ENCODE measurements around the gene POLR2L. TPM values are rescaled to one million over a fixed set of nuclear protein-coding genes. Genes with fewer than 3 reads are reported as not detected.

The POLR2L gene
- total RNA-seq: 10 to 100 TPM; 26.8 to 89.3 (median 62.7) TPM
- 10 to 100 TPM in 1 of 2 donors, 1 to 10 TPM in 1; 4.9 to 67.3 TPM for polyA plus RNA-seq
- long read RNA-seq, donor 1, transcript POLR2L-201 (2 exons, 892 nt): major isoform, 13 of 17 reads
- long read RNA-seq, donor 1, partial matches to known transcripts: 0 of 17 reads
- long read RNA-seq, donor 1, other reads (novel, unspliced or antisense): 4 of 17 reads
- long read RNA-seq, donor 2, transcript POLR2L-201 (2 exons, 892 nt): major isoform, 146 of 285 reads
- long read RNA-seq, donor 2, partial matches to known transcripts: 79 of 285 reads
- long read RNA-seq, donor 2, other reads (novel, unspliced or antisense): 60 of 285 reads
- long read RNA-seq, donor 3, transcript POLR2L-201 (2 exons, 892 nt): major isoform, 112 of 118 reads
- long read RNA-seq, donor 3, partial matches to known transcripts: 6 of 118 reads
- long read RNA-seq, donor 3, other reads (novel, unspliced or antisense): 0 of 118 reads

- Histone ChIP-seq H3K27ac (peak within 1 kb of the TSS; percentile 74 to 92), H3K27me3 (no peaks in the 10 kb centered on the region), H3K9me3 (no peaks in the 10 kb centered on the region), H3K36me3 (no peaks in the 10 kb centered on the region), H3K4me3 (peak within 1 kb of the TSS; percentile 49), H3K4me1 (ENCODE audit: insufficient read depth) (peaks cover 24% of the 10 kb centered on the region)
- 1% methylated on average over 33 to 87 of the region's 87 CpGs for WGBS, 3 donors
- peak; percentile 80 for TF ChIP-seq POLR2A (IDR thresholded peaks at IDR 0.05)
- TF ChIP-seq CTCF (IDR thresholded peaks at IDR 0.05): peak in 2 of 3 donors; percentile 55 to 68
- TF ChIP-seq EP300 (IDR thresholded peaks at IDR 0.05): no peak
- DNase-seq: peak; percentile 87 to 93 (median 91)
- intact Hi-C loops (cut with DNase I): loop anchor here in 1 of 4 donors (5.0 to 10.0 kb wide), 2 partner anchors 35 to 622 kb away; partner anchors contain the start of genes PIDD1 and RPLP2
Measured at GRCh38 chr11:842370-843002, at the start of gene POLR2L, which contains the start of gene TSPAN4. TSS of gene POLR2L (minus strand) at chr11:842529. CDS start at chr11:842508, 21 bp downstream. TSS of gene TSPAN4 (plus strand) at chr11:842852. CDS start at chr11:850305, 7,453 bp downstream.

- Histone ChIP-seq H3K36me3 (no peaks in the 10 kb centered on the region), H3K9me3 (no peaks in the 10 kb centered on the region), H3K27ac (no peak overlapping the region), H3K27me3 (no peaks in the 10 kb centered on the region), H3K4me1 (ENCODE audit: insufficient read depth) (no peaks in the 10 kb centered on the region), H3K4me3 (no peak overlapping the region)
- TF ChIP-seq POLR2A (IDR thresholded peaks at IDR 0.05) (no peak), EP300 (IDR thresholded peaks at IDR 0.05) (no peak), CTCF (IDR thresholded peaks at IDR 0.05) (no peak)
- intact Hi-C loops (cut with DNase I): no loop called here
- WGBS, 3 donors: 71 to 75% (median 71%) methylated on average over 26 to 27 of the region's 27 CpGs
- no peak for DNase-seq
Measured at GRCh38 chr11:890794-891540, 48.6 kb upstream of the POLR2L start.

- DNase-seq: no peak
- Histone ChIP-seq H3K4me1 (ENCODE audit: insufficient read depth) (no peaks in the 10 kb centered on the region), H3K27me3 (no peaks in the 10 kb centered on the region), H3K36me3 (no peaks in the 10 kb centered on the region), H3K4me3 (no peak overlapping the region), H3K9me3 (no peaks in the 10 kb centered on the region), H3K27ac (no peak overlapping the region)
- intact Hi-C loops (cut with DNase I): no loop called here
- WGBS, 3 donors: 84 to 91% (median 88%) methylated on average over 32 of the region's 32 CpGs
- TF ChIP-seq EP300 (IDR thresholded peaks at IDR 0.05) (no peak), POLR2A (IDR thresholded peaks at IDR 0.05) (no peak), CTCF (IDR thresholded peaks at IDR 0.05) (no peak)
Measured at GRCh38 chr11:889687-890475, 47.6 kb upstream of the POLR2L start.

Data from ovary (tissue), 10 donors.